T1000 (cell line): ENCODE measurements around the gene NEBL.

Source experiments
- DNase-seq: peaks from one replicate; lab custom pipeline; 2025; ENCODE audit warnings: mixed read lengths; lab: John Stamatoyannopoulos, UW

Gene NEBL

DNA sequence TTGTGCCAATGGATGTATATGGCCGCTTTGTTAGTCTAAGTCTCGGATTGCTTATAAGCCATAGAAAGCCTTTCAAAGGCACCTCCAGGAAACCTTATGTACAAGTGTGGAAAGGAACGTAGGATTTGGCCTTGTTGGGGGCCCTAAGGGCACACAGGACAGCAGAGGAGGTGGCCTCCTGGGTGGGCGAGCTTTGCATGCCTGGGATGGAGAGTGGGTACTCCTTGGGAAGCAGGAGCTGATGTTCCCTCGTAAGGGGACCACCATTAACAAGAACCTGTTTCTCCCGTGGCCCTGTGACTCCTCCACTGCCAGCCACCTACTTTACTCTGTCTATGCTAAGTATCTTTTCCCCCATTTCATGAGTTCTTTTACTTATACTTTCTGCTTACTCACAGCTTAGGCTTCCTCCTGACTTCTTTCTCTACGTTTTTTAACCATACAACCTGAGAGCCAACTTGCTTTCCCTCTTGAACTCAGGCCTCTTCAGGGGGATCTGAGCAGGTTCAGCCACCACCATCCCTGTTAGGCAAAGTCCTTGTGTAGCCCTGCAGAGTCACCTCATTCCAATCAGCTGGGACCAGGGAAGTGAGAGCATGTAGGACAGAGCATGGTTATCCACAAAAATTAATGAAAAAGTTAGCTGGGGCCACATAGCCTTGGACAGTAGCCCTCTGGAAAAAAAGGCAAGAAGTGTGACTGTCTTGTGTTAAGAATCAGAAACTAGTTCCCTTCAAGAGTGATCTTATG lies 118.9 kb downstream of the NEBL start:
- no peak for DNase-seq

- no peak for DNase-seq
Observed at GRCh38 chr10:20776384-20777118, 120.6 kb downstream of the NEBL start.

- DNase-seq = no peak
Observed at GRCh38 chr10:20771051-20771450, 126.1 kb downstream of the NEBL start.

GRCh38 chr10:20769481-20769880 lies 127.6 kb downstream of the NEBL start:
- no peak for DNase-seq

DNA sequence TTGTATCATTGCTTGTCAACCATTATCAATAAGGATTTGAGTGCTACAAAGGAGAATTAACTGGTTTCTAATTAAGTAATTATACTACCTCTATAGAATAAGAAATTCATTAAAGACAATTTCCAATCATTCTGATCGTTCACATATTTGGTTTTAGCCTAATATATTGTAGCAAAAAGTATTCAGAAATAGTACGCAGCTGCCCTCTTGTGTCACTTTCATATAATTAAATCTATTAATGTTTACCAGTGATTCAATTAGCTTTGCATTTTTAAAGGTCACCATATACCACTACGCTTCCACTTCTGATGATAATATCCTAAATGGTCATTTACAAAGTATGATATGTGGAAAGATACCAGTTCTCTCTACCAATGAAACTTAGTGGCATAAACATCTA lies 128.3 kb downstream of the NEBL start:
- no peak for DNase-seq

- DNase-seq = no peak
Observed at GRCh38 chr10:20767028-20767427, 130.1 kb downstream of the NEBL start.

DNA sequence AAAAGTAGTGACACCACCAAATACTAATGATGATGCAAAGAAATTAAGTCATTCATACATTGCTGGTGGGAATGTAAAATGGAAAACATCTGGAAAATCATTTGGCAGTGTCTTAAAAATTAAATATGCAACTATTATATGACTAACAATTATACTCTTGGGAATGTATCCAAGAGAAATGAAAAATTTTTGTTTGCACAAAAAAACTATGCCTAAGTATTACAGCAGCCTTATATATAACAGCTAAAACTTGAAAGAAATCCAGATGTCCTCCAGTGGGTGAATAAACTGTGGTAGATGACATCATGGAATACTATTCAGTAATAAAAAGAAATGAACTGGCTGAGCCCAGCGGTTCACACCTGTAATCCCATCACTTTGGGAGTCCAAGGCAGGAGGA lies 132.0 kb downstream of the NEBL start:
- DNase-seq = no peak

DNA sequence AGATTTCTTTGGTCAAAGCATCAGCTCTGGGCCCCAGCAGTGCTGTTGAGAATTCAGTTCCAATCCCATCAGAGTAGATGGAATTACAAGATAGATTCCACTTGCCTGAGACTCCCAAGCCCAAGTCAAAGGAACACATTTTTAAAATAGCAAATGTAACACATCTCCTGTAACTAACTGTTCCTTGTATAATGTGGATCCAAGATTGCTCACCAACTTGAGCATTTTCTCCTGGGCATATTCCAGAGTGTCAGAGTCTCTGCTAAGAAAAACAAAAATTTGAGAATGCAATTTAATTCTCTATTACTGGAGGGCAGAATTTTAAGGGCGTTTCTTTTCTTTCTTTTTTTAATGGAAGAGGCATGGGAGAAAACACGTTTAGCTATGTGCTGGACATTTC lies 136.7 kb downstream of the NEBL start:
- DNase-seq = no peak

- DNase-seq = no peak
Observed at GRCh38 chr10:20748551-20748950, 148.6 kb downstream of the NEBL start.

DNA sequence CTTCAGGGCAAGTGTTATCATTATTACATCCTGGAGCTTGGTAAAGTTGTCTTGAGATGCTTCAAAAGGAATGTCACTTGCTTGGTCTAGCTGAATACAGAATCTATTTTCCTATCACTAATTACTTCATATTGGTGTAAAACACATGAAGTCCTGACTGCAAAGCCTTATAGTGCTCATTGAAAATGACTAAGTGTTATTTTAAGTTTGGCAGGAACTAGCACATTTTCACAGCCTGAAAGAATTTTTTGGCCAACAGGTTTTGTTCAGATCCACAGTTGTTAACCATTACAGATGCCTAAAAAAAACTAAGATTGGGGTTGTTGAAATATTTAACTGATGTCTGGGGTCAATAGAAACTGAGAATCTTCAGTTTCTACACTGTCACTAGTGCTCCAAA lies 149.3 kb downstream of the NEBL start:
- no peak for DNase-seq

DNA sequence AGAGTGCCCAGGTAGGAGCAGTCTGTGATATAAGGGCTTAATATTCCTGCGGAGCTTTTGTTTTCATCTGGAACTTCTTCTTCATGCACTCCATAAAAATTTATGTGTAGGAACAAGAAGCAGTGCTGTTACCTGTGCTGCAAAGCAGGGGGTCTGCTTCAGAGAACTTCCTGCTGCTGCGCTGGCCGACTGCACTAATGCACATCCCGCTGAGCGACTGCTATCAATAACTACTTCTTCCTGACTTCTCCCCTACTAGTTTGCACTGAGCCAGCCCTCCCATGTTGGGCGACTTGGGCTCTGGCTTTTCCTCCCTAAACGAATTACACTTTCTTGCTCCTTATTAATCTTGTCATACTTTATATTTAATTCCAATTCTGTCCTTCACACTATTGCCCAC lies 150.3 kb downstream of the NEBL start:
- DNase-seq = no peak

DNA sequence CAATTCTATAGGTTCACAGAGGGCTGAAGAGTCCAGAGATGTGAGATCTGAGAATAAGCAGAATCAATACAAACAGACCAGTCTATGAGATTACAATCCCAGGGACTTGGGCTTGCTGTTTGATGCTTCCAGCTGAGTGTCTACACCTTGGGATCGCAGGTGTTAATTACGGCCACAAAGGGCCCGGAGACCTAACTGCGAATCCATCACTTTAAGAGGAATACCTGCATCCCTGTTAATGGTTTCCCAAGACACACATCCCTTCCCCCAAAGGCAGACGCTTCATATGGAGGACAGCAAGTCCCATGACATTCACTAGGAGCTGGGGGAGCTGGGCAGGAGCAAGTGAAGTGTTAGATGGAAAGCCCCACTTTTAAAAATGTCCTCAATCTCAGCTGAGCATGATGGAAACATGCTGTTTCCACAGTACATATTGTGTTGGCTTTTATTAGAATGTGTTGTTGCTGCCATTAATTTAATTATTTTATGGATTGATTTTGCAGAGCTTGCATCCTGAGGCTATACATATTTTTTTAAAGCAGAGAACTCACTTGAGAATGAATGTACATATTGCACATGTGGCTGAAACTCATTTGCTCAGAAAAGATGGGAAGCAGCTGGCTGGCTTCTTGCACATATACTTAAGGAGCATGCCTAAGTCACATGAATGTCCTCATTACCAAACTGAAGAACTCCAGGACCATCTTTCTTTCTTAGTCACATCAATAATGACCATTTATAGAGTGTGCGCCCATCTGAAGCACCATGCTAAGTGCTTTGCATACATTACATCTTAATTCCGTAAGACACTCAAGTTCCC lies 151.3 kb downstream of the NEBL start:
- no peak for DNase-seq

GRCh38 chr10:20744821-20745220 lies 152.3 kb downstream of the NEBL start:
- DNase-seq = no peak

GRCh38 chr10:20743942-20744341 lies 153.2 kb downstream of the NEBL start:
- DNase-seq = no peak

GRCh38 chr10:20742737-20743541 lies 154.2 kb downstream of the NEBL start:
- DNase-seq = no peak

DNA sequence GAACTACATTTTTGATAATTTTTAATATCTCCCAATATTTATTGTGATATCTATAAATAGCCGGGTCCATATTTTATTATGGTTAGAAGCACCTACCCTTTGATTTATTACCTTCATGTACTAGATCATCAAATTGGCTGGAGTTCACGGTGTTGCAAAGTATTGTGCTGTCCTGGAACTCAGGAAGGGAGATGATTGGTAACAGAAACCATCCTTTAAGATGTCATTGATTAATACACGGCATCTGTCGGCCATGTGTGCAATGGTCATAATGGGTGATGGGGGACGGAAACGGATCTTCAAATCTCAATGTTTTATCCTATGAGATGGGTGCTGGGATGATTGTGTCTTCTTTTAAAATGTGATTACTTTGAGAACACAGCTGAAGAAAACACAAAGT lies 157.0 kb downstream of the NEBL start:
- no peak for DNase-seq

GRCh38 chr10:20737107-20737506 lies 160.0 kb downstream of the NEBL start:
- no peak for DNase-seq
